Trophoblast cell (in vitro differentiated cells and primary cell): ENCODE results near the gene COMP.

ENCODE experiments used
- DNase-seq, 2 donors: peaks; one replicate each; pipeline ENCODE4 v3.0.0-alpha.2; 2016
- H2AFZ ChIP-seq: 2 replicates; pipeline ENCODE4 v1.6.1; 2013; ENCODE audit warnings: low read length, moderate library complexity, mild to moderate bottlenecking; ENCODE audit not compliant: insufficient read depth, poor library complexity
- H2AK5ac ChIP-seq: 2 replicates; pipeline ENCODE4 v1.6.1; 2013; ENCODE audit warnings: mild to moderate bottlenecking, low read length
- H2BK120ac ChIP-seq: 2 replicates; pipeline ENCODE4 v1.6.1; 2013; ENCODE audit warnings: low read length, mild to moderate bottlenecking, moderate library complexity; ENCODE audit not compliant: insufficient read depth, poor library complexity
- H2BK12ac ChIP-seq: 2 replicates; pipeline ENCODE4 v1.6.1; 2013; ENCODE audit warnings: mild to moderate bottlenecking, low read length, moderate library complexity
- H2BK5ac ChIP-seq: 2 replicates; pipeline ENCODE4 v1.6.1; 2013; ENCODE audit warnings: low read length, low read depth, moderate library complexity, mild to moderate bottlenecking; ENCODE audit not compliant: poor library complexity
- H3K14ac ChIP-seq: 2 replicates; pipeline ENCODE4 v1.6.1; 2013; ENCODE audit warnings: mild to moderate bottlenecking, low read length
- H3K18ac ChIP-seq: 2 replicates; pipeline ENCODE4 v1.6.1; 2013; ENCODE audit warnings: mild to moderate bottlenecking, low read length
- H3K23ac ChIP-seq: 2 replicates; pipeline ENCODE4 v1.6.1; 2013; ENCODE audit warnings: low read length
- H3K27ac ChIP-seq: 2 replicates; pipeline ENCODE4 v1.5.1; 2013; ENCODE audit warnings: low read depth, mild to moderate bottlenecking, inconsistent platforms, low read length, moderate library complexity
- H3K27me3 ChIP-seq: 2 replicates; pipeline ENCODE4 v1.6.1; 2013; ENCODE audit warnings: inconsistent platforms, mild to moderate bottlenecking, low read length, moderate library complexity; ENCODE audit not compliant: insufficient read depth
- H3K36me3 ChIP-seq, 2 experiments: 1 replicate in 1 of 2; 2 replicates in 1 of 2; pipeline ENCODE4 v1.6.1; 2013; ENCODE audit warnings: low read length in 2 of 2, mild to moderate bottlenecking in 2 of 2, moderate library complexity in 1 of 2; ENCODE audit not compliant: insufficient read depth in 2 of 2, control insufficient read depth in 1 of 2
- H3K4ac ChIP-seq: 2 replicates; pipeline ENCODE4 v1.6.1; 2013; ENCODE audit warnings: low read depth, mild to moderate bottlenecking, low read length, moderate library complexity
- H3K4me1 ChIP-seq, 2 experiments: 1 replicate in 1 of 2; 2 replicates in 1 of 2; pipeline ENCODE4 v1.6.1; 2013; ENCODE audit warnings: low read length in 2 of 2, mild to moderate bottlenecking in 2 of 2, moderate library complexity in 1 of 2; ENCODE audit not compliant: insufficient read depth in 2 of 2, control insufficient read depth in 1 of 2
- H3K4me2 ChIP-seq: 2 replicates; pipeline ENCODE4 v1.6.1; 2013; ENCODE audit warnings: inconsistent platforms, mild to moderate bottlenecking, low read length, moderate library complexity
- H3K4me3 ChIP-seq: 2 replicates; pipeline ENCODE4 v1.5.1; 2013; ENCODE audit warnings: mild to moderate bottlenecking, low read depth, low read length, inconsistent platforms
- H3K79me1 ChIP-seq: one replicate; pipeline ENCODE4 v1.6.1; 2013; ENCODE audit warnings: low read length
- H3K79me2 ChIP-seq: 2 replicates; pipeline ENCODE4 v1.6.1; 2013; ENCODE audit warnings: low read length, mild to moderate bottlenecking; ENCODE audit not compliant: control insufficient read depth, insufficient read depth, poor library complexity
- H3K9ac ChIP-seq: 2 replicates; pipeline ENCODE4 v1.6.1; 2013; ENCODE audit warnings: mild to moderate bottlenecking, low read length
- H3K9me3 ChIP-seq: 2 replicates; pipeline ENCODE4 v1.6.1; 2013; ENCODE audit warnings: low read depth, mild to moderate bottlenecking, control low read depth, inconsistent platforms, low read length; ENCODE audit not compliant: insufficient read depth
- H4K12ac ChIP-seq: 2 replicates; pipeline ENCODE4 v1.6.1; 2013; ENCODE audit warnings: low read depth, mild to moderate bottlenecking, low read length, moderate library complexity
- H4K8ac ChIP-seq: 2 replicates; pipeline ENCODE4 v1.6.1; 2013; ENCODE audit warnings: low read depth, mild to moderate bottlenecking, low read length, moderate library complexity
- H4K91ac ChIP-seq: one replicate; pipeline ENCODE4 v1.6.1; 2013; ENCODE audit warnings: low read depth, mild to moderate bottlenecking, low read length, moderate library complexity
- WGBS: extraction: QIAGEN DNeasy Blood & Tissue Kit; methylation state at CpG from one replicate; pipeline ENCODE4 v1.1.7; 2013; ENCODE audit warnings: missing lambda C conversion rate; ENCODE audit not compliant: insufficient read length, insufficient coverage; ENCODE audit errors: extremely low coverage; 5-methylcytosine and 5-hydroxymethylcytosine counted together

The COMP gene

GRCh38 chr19:18742838-18743783 lies 48.0 kb downstream of the COMP start:
- H3K27me3 ChIP-seq: no peaks in the 10 kb centered on the region
- H3K36me3 ChIP-seq: peaks cover 0 to 2% of the 10 kb centered on the region in 2 experiments
- H3K4me1 ChIP-seq: peaks cover 13 to 14% of the 10 kb centered on the region in 2 experiments
- H3K4me3 ChIP-seq: no peak overlapping the region
- peaks cover 2% of the 10 kb centered on the region for H3K9me3 ChIP-seq
- H4K8ac ChIP-seq: no peak overlapping the region
- H2BK120ac ChIP-seq: no peak overlapping the region
- H4K91ac ChIP-seq: no peak overlapping the region
- no peak overlapping the region for H3K9ac ChIP-seq
- H3K4me2 ChIP-seq: no peak overlapping the region
- DNase-seq: peak; percentile 75 to 76
- no peaks in the 10 kb centered on the region for H3K79me2 ChIP-seq
- H2BK5ac ChIP-seq: no peak overlapping the region
- no peak overlapping the region for H2AK5ac ChIP-seq
- peaks cover 3% of the 10 kb centered on the region for H3K79me1 ChIP-seq
- no peak overlapping the region for H3K4ac ChIP-seq
- H3K14ac ChIP-seq: no peak overlapping the region
- H3K18ac ChIP-seq: no peak overlapping the region
- no peak overlapping the region for H2BK12ac ChIP-seq
- no peak overlapping the region for H2AFZ ChIP-seq
- no peak overlapping the region for H4K12ac ChIP-seq
- WGBS: no CpG with 5 or more reads among the region's 38 CpGs
- no peak overlapping the region for H3K23ac ChIP-seq
- H3K27ac ChIP-seq: no peak overlapping the region

- no peak overlapping the region for H3K18ac ChIP-seq
- H3K27me3 ChIP-seq: no peaks in the 10 kb centered on the region
- peaks cover 13 to 14% of the 10 kb centered on the region in 2 experiments for H3K4me1 ChIP-seq
- H3K4me2 ChIP-seq: no peak overlapping the region
- H4K91ac ChIP-seq: no peak overlapping the region
- no peak overlapping the region for H4K8ac ChIP-seq
- no peak overlapping the region for H3K23ac ChIP-seq
- H2AK5ac ChIP-seq: no peak overlapping the region
- no peak overlapping the region for H2BK5ac ChIP-seq
- H3K27ac ChIP-seq: no peak overlapping the region
- no peak overlapping the region for H3K14ac ChIP-seq
- WGBS: no CpG with 5 or more reads among the region's 14 CpGs
- no peak overlapping the region for H3K9ac ChIP-seq
- no peak overlapping the region for H3K4me3 ChIP-seq
- no peak overlapping the region for H2AFZ ChIP-seq
- H2BK12ac ChIP-seq: no peak overlapping the region
- no peaks in the 10 kb centered on the region for H3K79me2 ChIP-seq
- no peak overlapping the region for H4K12ac ChIP-seq
- no peak overlapping the region for H2BK120ac ChIP-seq
- no peak for DNase-seq
- peaks cover 0 to 2% of the 10 kb centered on the region in 2 experiments for H3K36me3 ChIP-seq
- H3K79me1 ChIP-seq: peaks cover 3% of the 10 kb centered on the region
- H3K9me3 ChIP-seq: peaks cover 2% of the 10 kb centered on the region
- H3K4ac ChIP-seq: no peak overlapping the region
These were observed 48.8 kb downstream of the COMP start for GRCh38 chr19:18742324-18742723.

- no peak overlapping the region for H3K4me2 ChIP-seq
- no peaks in the 10 kb centered on the region for H3K79me2 ChIP-seq
- H3K36me3 ChIP-seq: peaks cover 0 to 2% of the 10 kb centered on the region in 2 experiments
- H3K4me1 ChIP-seq: peaks cover 9 to 10% of the 10 kb centered on the region in 2 experiments
- no peak overlapping the region for H3K4ac ChIP-seq
- no peak overlapping the region for H3K14ac ChIP-seq
- no peak overlapping the region for H2BK120ac ChIP-seq
- H4K91ac ChIP-seq: no peak overlapping the region
- no peak overlapping the region for H3K4me3 ChIP-seq
- no peak overlapping the region for H2AFZ ChIP-seq
- H3K18ac ChIP-seq: no peak overlapping the region
- H3K9me3 ChIP-seq: peaks cover 2% of the 10 kb centered on the region
- no CpG with 5 or more reads among the region's 27 CpGs for WGBS
- no peak overlapping the region for H4K12ac ChIP-seq
- H2BK5ac ChIP-seq: no peak overlapping the region
- no peaks in the 10 kb centered on the region for H3K27me3 ChIP-seq
- H4K8ac ChIP-seq: no peak overlapping the region
- H3K23ac ChIP-seq: no peak overlapping the region
- no peak overlapping the region for H3K27ac ChIP-seq
- no peak overlapping the region for H2BK12ac ChIP-seq
- DNase-seq: no peak
- no peak overlapping the region for H3K9ac ChIP-seq
- no peak overlapping the region for H2AK5ac ChIP-seq
- H3K79me1 ChIP-seq: peaks cover under 1% of the 10 kb centered on the region
These were observed 49.7 kb downstream of the COMP start for GRCh38 chr19:18741124-18742121.

GRCh38 chr19:18738961-18739690 lies 52.0 kb downstream of the COMP start:
- Histone ChIP-seq H3K18ac (no peak overlapping the region), H4K12ac (no peak overlapping the region), H2AK5ac (no peak overlapping the region), H2BK120ac (no peak overlapping the region), H4K91ac (no peak overlapping the region), H3K27ac (no peak overlapping the region), H3K79me1 (no peaks in the 10 kb centered on the region), H3K14ac (no peak overlapping the region), H3K4ac (no peak overlapping the region), H3K9ac (no peak overlapping the region), H3K79me2 (no peaks in the 10 kb centered on the region), H3K4me3 (no peak overlapping the region), H3K4me1 (peaks cover 9% of the 10 kb centered on the region in 2 experiments), H3K36me3 (no peaks in the 10 kb centered on the region), H3K9me3 (peaks cover 2% of the 10 kb centered on the region), H2BK12ac (no peak overlapping the region), H3K27me3 (no peaks in the 10 kb centered on the region), H4K8ac (no peak overlapping the region), H3K4me2 (no peak overlapping the region), H2BK5ac (no peak overlapping the region), H3K23ac (no peak overlapping the region), H2AFZ (no peak overlapping the region)
- DNase-seq: no peak
- WGBS: no CpG with 5 or more reads among the region's 20 CpGs
